A549 (cell line): ENCODE data around the gene INSL3. TPM values are rescaled to one million over a fixed set of nuclear protein-coding genes. Genes with fewer than 3 reads are reported as not detected.

Experiments used
- ATAC-seq, 2 experiments: fragments of 200-7000 bp in 1 of 2; fragments of >200 bp in 1 of 2; cut with Nextera tagmentation in 1 of 2; cut with Tn5 transposase in 1 of 2; 3 replicates each; pipeline versions ENCODE4 v1.8.0 to v1.9.1; 2018 to 2020; ENCODE audit warnings: mild to moderate bottlenecking in 1 of 2, moderate library complexity in 1 of 2
- CTCF ChIA-PET: fragments of 300-600 bp; sonication (Branson Sonifier 250); formaldehyde crosslinking; extraction: SDS; loops from one replicate; lab custom pipeline; 2021; ENCODE audit warnings: antibody characterized with exemption, inconsistent platforms; lab: Yijun Ruan, JAX
- POLR2A ChIA-PET: fragments of 350-600 bp; formaldehyde crosslinking; extraction: SDS; loops from one replicate; lab custom pipeline; 2021; ENCODE audit warnings: antibody characterized with exemption, inconsistent platforms; lab: Yijun Ruan, JAX
- DNase-seq, 2 experiments: peaks; one replicate each; pipeline versions ENCODE4 v3.0.0 to v3.0.0-alpha.2; 2011 to 2016; ENCODE audit warnings: low read depth in 1 of 2, low spot score in 1 of 2
- FAIRE-seq: peaks from 2 replicates; lab custom pipeline; 2011; peaks lifted over from hg19 to GRCh38; lab: Jason Lieb, UNC
- H3K27ac ChIP-seq, 2 experiments: fragments of >200 bp; sonication (Bioruptor Twin); formaldehyde crosslinking; 3 replicates each; pipeline ENCODE4 v1.5.1; 2016 to 2017
- H3K4me1 ChIP-seq: fragments of >200 bp; sonication (Bioruptor Twin); formaldehyde crosslinking; 3 replicates; pipeline ENCODE4 v1.6.1; 2016
- H3K4me2 ChIP-seq: fragments of >200 bp; sonication (Bioruptor Twin); formaldehyde crosslinking; 3 replicates; pipeline ENCODE4 v1.6.1; 2016
- H3K4me3 ChIP-seq: fragments of >200 bp; sonication (Bioruptor Twin); formaldehyde crosslinking; 3 replicates; pipeline ENCODE4 v1.5.1; 2016
- H3K9me3 ChIP-seq: fragments of >200 bp; sonication (Bioruptor Twin); formaldehyde crosslinking; 3 replicates; pipeline ENCODE4 v1.6.1; 2016
- CBX8 ChIP-seq: fragments of 200-600 bp; sonication (generic); IDR thresholded peaks from 2 replicates; pipeline ENCODE4 v1.6.1; 2016
- CHD2 ChIP-seq: fragments of 150-350 bp; IDR thresholded peaks from 2 replicates; pipeline ENCODE4 v1.6.1; 2014; ENCODE audit warnings: low read length; ENCODE audit not compliant: partially characterized antibody
- EP300 ChIP-seq, 2 experiments: fragments of >200 bp; sonication (Bioruptor Twin); formaldehyde crosslinking; IDR thresholded peaks; 2 replicates in 1 of 2; 3 replicates in 1 of 2; pipeline ENCODE4 v1.6.1; 2016 to 2017
- FOSL2 ChIP-seq, 2 experiments: fragments of 450-650 bp in 1 of 2; fragments of >200 bp in 1 of 2; sonication (Bioruptor Twin) in 1 of 2; formaldehyde crosslinking; IDR thresholded peaks; 2 replicates each; pipeline versions ENCODE4 v1.5.0 to v1.6.1; 2016 to 2020; ENCODE audit warnings: mild to moderate bottlenecking in 1 of 2, moderate library complexity in 1 of 2
- HES2 ChIP-seq: fragments of >200 bp; sonication (Bioruptor Twin); formaldehyde crosslinking; IDR thresholded peaks from 2 replicates; pipeline ENCODE4 v1.6.1; 2016
- HOXA7 ChIP-seq: fragments of 250-450 bp; sonication (Bioruptor Pico); IDR thresholded peaks from 2 replicates; pipeline ENCODE4 v1.5.0; 2020; ENCODE audit warnings: mild to moderate bottlenecking, moderate library complexity
- HOXB5 ChIP-seq: fragments of 250-450 bp; sonication (Bioruptor Pico); IDR thresholded peaks from 2 replicates; pipeline ENCODE4 v1.5.0; 2020; ENCODE audit warnings: mild to moderate bottlenecking, moderate library complexity
- KDM1A ChIP-seq: fragments of 200-600 bp; sonication (generic); IDR thresholded peaks from 2 replicates; pipeline ENCODE4 v1.6.1; 2016; ENCODE audit warnings: low read depth, mild to moderate bottlenecking
- MAZ ChIP-seq: fragments of 150-350 bp; IDR thresholded peaks from 2 replicates; pipeline ENCODE4 v1.6.1; 2014; ENCODE audit warnings: antibody characterized with exemption, low read depth, low read length, borderline replicate concordance
- MYC ChIP-seq: IDR thresholded peaks from 2 replicates; pipeline ENCODE4 v1.6.1; 2012; ENCODE audit warnings: mild to moderate bottlenecking, inconsistent platforms, low read length, improper control_type of control experiment, borderline replicate concordance
- NFE2L2 ChIP-seq: fragments of 150-350 bp; conservative IDR thresholded peaks from 2 replicates; pipeline ENCODE4 v1.6.1; 2014; ENCODE audit warnings: low read length
- NPAS2 ChIP-seq: fragments of 250-450 bp; sonication (Bioruptor Pico); IDR thresholded peaks from 2 replicates; pipeline ENCODE4 v1.8.0; 2022; ENCODE audit warnings: mild to moderate bottlenecking, moderate library complexity, borderline replicate concordance
- POLR2A ChIP-seq: IDR thresholded peaks from 2 replicates; pipeline ENCODE4 v1.6.1; 2012; ENCODE audit warnings: mild to moderate bottlenecking, low read length
- POLR2AphosphoS2 ChIP-seq: conservative IDR thresholded peaks from 2 replicates; pipeline ENCODE4 v1.6.1; 2012; ENCODE audit warnings: low read length, improper control_type of control experiment, inconsistent platforms
- SMC3 ChIP-seq: fragments of >200 bp; sonication (Bioruptor Twin); formaldehyde crosslinking; IDR thresholded peaks from 3 replicates; pipeline ENCODE4 v1.6.1; 2018; ENCODE audit warnings: inconsistent platforms
- ZFP36 ChIP-seq: fragments of 450-650 bp; IDR thresholded peaks from 2 replicates; pipeline ENCODE4 v1.6.1; 2014; ENCODE audit warnings: borderline replicate concordance; ENCODE audit not compliant: partially characterized antibody
- ZNF302 ChIP-seq: fragments of 250-450 bp; sonication (Bioruptor Pico); IDR thresholded peaks from 2 replicates; pipeline ENCODE4 v1.9.0; 2021; ENCODE audit warnings: inconsistent platforms, mild to moderate bottlenecking, moderate library complexity
- WGBS: methylation state at CpG from one replicate; pipeline ENCODE4 v1.1.6; 2017; ENCODE audit errors: missing lambda C conversion rate; 5-methylcytosine and 5-hydroxymethylcytosine counted together
- polyA plus RNA-seq, 4 experiments: library from polyadenylated mRNA; depleted of rRNA in 3 of 4; stranded (reverse); fragments of >200 nt; fragmentation: RNase III in 1 of 4; extraction: RNeasy Plus Mini Kit Qiagen cat#74134 plus additional on column Dnase treatment in 1 of 4; gene quantifications; 2 replicates in 3 of 4; 3 replicates in 1 of 4; pipeline ENCODE4 v1.2.3, GENCODE V29; 2011 to 2017

Gene INSL3
- polyA plus RNA-seq, 2 of the 4 experiments (the other 2 are of a cell fraction), result 0.25 to 0.27 TPM

GRCh38 chr19:17846146-17846545 lies 24.8 kb upstream of the INSL3 start (continued):
- TF ChIP-seq ZNF302 (CRISPR knock-in tag) (no peak), CBX8 (no peak)

- 77% methylated on average over 12 of the region's 14 CpGs for WGBS
- H3K4me2 ChIP-seq, result no peak overlapping the region
- ChIA-PET CTCF (interaction anchor here (0.6 to 1.2 kb wide), 3 partner anchors 11 to 419 kb away, joined by 3 to 6 read pairs (median 4); no protein-coding TSS in a partner anchor), POLR2A (no interaction called here)
- H3K4me1 ChIP-seq, result peaks cover 6% of the 10 kb centered on the region
- TF ChIP-seq NFE2L2 (no peak), HES2 (no peak), FOSL2 (IDR thresholded peaks at IDR 0.05) (no peak), FOSL2 (CRISPR knock-in tag; IDR thresholded peaks at IDR 0.05) (no peak), HOXB5 (CRISPR knock-in tag) (no peak), POLR2AphosphoS2 (no peak), HOXA7 (CRISPR knock-in tag) (no peak), SMC3 (no peak), EP300 (IDR thresholded peaks at IDR 0.05) (no peak), NPAS2 (CRISPR knock-in tag) (no peak), CHD2 (no peak), POLR2A (no peak)
- DNase-seq (no peak), FAIRE-seq (no peak), ATAC-seq (no peak)
- H3K27ac ChIP-seq, result no peak overlapping the region
- no peak overlapping the region for H3K4me3 ChIP-seq
- H3K9me3 ChIP-seq, result no peaks in the 10 kb centered on the region
These were observed 22.7 kb upstream of the INSL3 start for GRCh38 chr19:17843908-17844490.

- Histone ChIP-seq H3K4me1 (peaks cover 6% of the 10 kb centered on the region), H3K4me2 (peak overlapping the region; percentile 92), H3K27ac (peak overlapping the region in 1 of 2 experiments; percentile 89; a peak in 2 of 6 replicates), H3K4me3 (no peak overlapping the region; the same call in 2 of the 3 replicates), H3K9me3 (no peaks in the 10 kb centered on the region)
- FAIRE-seq, result no peak
- WGBS, result 86% methylated on average over 8 of the region's 9 CpGs
- peak; percentile 25; the same call in 1 of the 2 replicates for TF ChIP-seq KDM1A
- peak; percentile 43 for TF ChIP-seq ZFP36
- no peak for TF ChIP-seq CHD2
- CTCF ChIA-PET, result interaction anchor here (0.6 to 1.4 kb wide), 4 partner anchors 12 to 418 kb away, joined by 3 to 6 read pairs (median 4); no protein-coding TSS in a partner anchor
- no peak for DNase-seq
- POLR2A ChIA-PET, result interaction anchor here (1.0 kb wide), 1 partner anchor 13 kb away, joined by 3 read pairs; no protein-coding TSS in a partner anchor
- no peak for ATAC-seq
These were observed 22.0 kb upstream of the INSL3 start for GRCh38 chr19:17843292-17843827.

GRCh38 chr19:17842663-17843291 lies 21.5 kb upstream of the INSL3 start:
- ChIA-PET CTCF (interaction anchor here (0.6 to 1.4 kb wide), 4 partner anchors 10 to 255 kb away, joined by 3 to 4 read pairs (median 4); no protein-coding TSS in a partner anchor), POLR2A (interaction anchor here (1.0 to 1.5 kb wide), 2 partner anchors 12 to 17 kb away, joined by 3 to 17 read pairs; partner anchors contain the start of gene RPL18A)
- FAIRE-seq (no peak), ATAC-seq (peak in 1 of 2 experiments; percentile 1; a peak in 1 of 6 replicates), DNase-seq (no peak)
- 59% methylated on average over 6 of the region's 20 CpGs for WGBS
- TF ChIP-seq MYC (no peak), MAZ (no peak)
- H3K4me2 ChIP-seq, result peak overlapping the region; percentile 92
- H3K4me3 ChIP-seq, result peak overlapping the region; percentile 47
- peak overlapping the region; percentile 74 to 89 for H3K27ac ChIP-seq
- peaks cover 6% of the 10 kb centered on the region for H3K4me1 ChIP-seq
- no peaks in the 10 kb centered on the region for H3K9me3 ChIP-seq
